Upper lobe of right lung (tissue), 1 donor: Measurements from ENCODE around the gene PRR5L. TPM values are rescaled to one million over a fixed set of nuclear protein-coding genes. Genes with fewer than 3 reads are reported as not detected.
A peak's percentile ranks its signal among the peaks of the same experiment; 100 is the strongest.

Experiments
- ATAC-seq: fragments of 200-7000 bp; cut with Tn5 transposase; one replicate; pipeline ENCODE4 v1.9.1; 2020; ENCODE audit warnings: mild to moderate bottlenecking, moderate library complexity
- DNase-seq: peaks from one replicate; pipeline ENCODE4 v3.0.0-alpha.2; 2020
- H3K27ac ChIP-seq: fragments of 200-600 bp; one replicate; pipeline ENCODE4 v1.8.0; 2022
- H3K27me3 ChIP-seq: fragments of 200-600 bp; one replicate; pipeline ENCODE4 v1.8.0; 2022; ENCODE audit warnings: mild to moderate bottlenecking
- H3K36me3 ChIP-seq: fragments of 200-600 bp; one replicate; pipeline ENCODE4 v1.8.0; 2022
- H3K4me1 ChIP-seq: fragments of 200-600 bp; one replicate; pipeline ENCODE4 v1.8.0; 2022
- H3K4me3 ChIP-seq: fragments of 200-600 bp; one replicate; pipeline ENCODE4 v1.8.0; 2022; ENCODE audit warnings: mild to moderate bottlenecking
- H3K9me3 ChIP-seq: fragments of 200-600 bp; one replicate; pipeline ENCODE4 v1.8.0; 2022
- intact Hi-C: fragments of 100-400 bp; cut with DNase I; formaldehyde crosslinking; loops from one replicate; pipeline ENCODE4 v1.11.0; 2022
- total RNA-seq: library from RNA; stranded (reverse); fragmentation: NEBNext Ultra II Directional; extraction: Animal tissue kit (Norgen Biotek cat#: 25700); gene quantifications from one replicate; pipeline ENCODE4 v1.2.1, GENCODE V29; 2021
- TF ChIP-seq, protein P1 (sequence below): fragments of 200-600 bp; IDR thresholded peaks from one replicate; pipeline ENCODE4 v1.8.0; 2022; ENCODE audit warnings: antibody characterized with exemption
- donor health status: DM: no; HTN: yes; CAD: no; lungs with severe emphysema.

The PRR5L gene
- total RNA-seq, 1 donor from 2014 or later: 24.5 TPM

DNA sequence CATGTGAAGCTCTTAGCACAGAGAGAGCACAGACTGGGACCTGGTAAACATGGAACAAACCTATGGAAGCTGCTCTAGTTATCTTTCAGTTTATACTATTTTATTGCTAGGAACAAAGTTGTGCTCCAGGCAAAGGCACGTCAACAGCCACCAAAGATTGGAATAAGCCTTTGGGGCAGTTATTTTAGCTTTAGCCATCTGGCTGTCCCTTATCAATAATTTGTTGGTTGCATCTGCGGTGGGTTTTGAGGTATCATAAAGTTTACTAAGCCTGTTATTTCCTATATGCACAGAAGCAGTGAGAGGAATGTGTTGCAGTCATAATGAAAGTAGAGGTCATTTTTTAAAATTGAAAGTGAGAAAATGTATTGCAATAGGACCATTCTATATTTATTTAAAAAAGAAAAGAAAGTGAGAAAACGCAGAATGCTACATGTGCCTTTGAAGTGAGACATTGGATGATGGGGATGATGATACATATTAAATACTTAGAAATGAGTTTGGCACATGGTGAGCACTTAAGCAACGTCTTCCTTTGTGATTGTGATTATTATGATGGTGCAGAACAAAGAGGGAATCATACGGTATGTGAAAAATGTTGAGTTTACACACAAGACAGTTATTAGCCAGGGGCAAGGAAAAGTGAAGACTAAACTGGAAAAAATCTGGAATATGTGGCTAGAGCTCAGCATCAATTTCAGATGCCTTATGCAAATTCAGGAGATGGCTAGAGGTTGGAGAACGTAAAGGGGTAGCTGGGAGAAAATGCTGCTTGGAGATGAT lies 58.3 kb downstream of the PRR5L start:
- ATAC-seq: no peak
- no peaks in the 10 kb centered on the region for H3K36me3 ChIP-seq
- no peaks in the 10 kb centered on the region for H3K27me3 ChIP-seq
- H3K27ac ChIP-seq: no peak overlapping the region
- no peak overlapping the region for H3K4me3 ChIP-seq
- TF ChIP-seq, protein P1, sequence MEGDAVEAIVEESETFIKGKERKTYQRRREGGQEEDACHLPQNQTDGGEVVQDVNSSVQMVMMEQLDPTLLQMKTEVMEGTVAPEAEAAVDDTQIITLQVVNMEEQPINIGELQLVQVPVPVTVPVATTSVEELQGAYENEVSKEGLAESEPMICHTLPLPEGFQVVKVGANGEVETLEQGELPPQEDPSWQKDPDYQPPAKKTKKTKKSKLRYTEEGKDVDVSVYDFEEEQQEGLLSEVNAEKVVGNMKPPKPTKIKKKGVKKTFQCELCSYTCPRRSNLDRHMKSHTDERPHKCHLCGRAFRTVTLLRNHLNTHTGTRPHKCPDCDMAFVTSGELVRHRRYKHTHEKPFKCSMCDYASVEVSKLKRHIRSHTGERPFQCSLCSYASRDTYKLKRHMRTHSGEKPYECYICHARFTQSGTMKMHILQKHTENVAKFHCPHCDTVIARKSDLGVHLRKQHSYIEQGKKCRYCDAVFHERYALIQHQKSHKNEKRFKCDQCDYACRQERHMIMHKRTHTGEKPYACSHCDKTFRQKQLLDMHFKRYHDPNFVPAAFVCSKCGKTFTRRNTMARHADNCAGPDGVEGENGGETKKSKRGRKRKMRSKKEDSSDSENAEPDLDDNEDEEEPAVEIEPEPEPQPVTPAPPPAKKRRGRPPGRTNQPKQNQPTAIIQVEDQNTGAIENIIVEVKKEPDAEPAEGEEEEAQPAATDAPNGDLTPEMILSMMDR: no peak
- no peaks in the 10 kb centered on the region for H3K9me3 ChIP-seq
- intact Hi-C loops: no loop called here
- no peaks in the 10 kb centered on the region for H3K4me1 ChIP-seq
- DNase-seq: no peak

DNA sequence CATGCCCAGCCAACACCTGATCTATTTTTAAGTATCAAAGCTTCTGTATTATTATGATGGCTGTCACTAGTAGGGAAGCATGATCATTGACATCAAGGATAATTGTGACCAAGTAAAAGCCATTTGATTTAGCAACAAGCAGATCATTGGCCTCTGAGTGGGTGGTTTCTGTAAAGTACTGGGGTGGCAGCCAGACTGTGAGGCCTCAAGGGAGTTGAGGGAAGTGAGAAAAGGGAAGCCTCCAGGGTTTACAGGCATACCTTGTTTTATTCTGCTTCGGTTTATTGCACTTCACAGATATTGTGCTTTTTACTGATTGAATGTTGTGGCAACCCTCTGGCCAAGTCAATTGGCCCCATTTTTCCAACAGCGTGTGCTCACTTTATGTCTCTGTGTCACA lies 60.1 kb downstream of the PRR5L start:
- Histone ChIP-seq H3K4me1 (no peaks in the 10 kb centered on the region), H3K9me3 (no peaks in the 10 kb centered on the region), H3K27ac (no peak overlapping the region), H3K36me3 (no peaks in the 10 kb centered on the region), H3K27me3 (no peaks in the 10 kb centered on the region), H3K4me3 (no peak overlapping the region)
- ATAC-seq: peak; percentile 90
- TF ChIP-seq, protein P1: no peak
- no peak for DNase-seq
- intact Hi-C loops: no loop called here

DNA sequence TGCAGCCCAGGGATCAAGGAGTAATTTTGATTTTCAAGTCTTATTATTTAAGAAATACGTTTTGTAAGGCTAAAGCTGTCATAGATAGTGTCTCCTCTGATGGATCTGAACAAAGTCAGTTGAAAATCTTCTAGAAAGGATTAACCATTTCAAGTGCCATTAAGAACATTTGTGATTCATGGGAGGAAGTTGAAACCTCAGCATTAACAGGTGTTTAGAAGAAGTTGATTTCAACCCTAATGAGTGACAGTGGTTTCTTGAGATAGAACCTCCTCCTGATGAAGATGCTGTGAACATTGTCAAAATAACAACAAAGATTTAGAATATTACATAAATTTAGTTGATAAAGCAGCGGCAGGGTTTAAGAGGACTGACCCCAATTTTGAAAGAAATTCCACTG lies 61.7 kb downstream of the PRR5L start:
- Histone ChIP-seq H3K27ac (no peak overlapping the region), H3K4me3 (no peak overlapping the region), H3K27me3 (no peaks in the 10 kb centered on the region), H3K36me3 (no peaks in the 10 kb centered on the region), H3K9me3 (no peaks in the 10 kb centered on the region), H3K4me1 (peaks cover 4% of the 10 kb centered on the region)
- intact Hi-C loops: no loop called here
- TF ChIP-seq, protein P1: no peak
- no peak for DNase-seq
- no peak for ATAC-seq

DNA sequence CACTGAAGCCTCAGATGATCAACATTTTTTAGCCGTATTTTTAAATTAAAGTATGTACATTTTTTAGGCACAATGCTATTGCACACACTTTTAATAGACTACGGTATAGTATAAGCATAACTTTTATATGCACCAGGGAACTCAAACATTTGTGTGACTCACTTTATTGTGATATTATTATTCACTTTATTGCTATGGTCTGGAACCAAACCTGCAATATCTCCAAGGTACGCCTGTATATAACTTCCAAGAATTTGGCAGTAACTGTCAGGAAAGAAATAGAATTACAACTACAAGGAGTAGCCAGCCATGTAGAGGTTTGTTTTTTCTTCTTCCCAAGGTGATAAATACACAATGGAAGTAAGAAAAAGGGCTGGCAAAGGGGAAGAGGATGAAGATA lies 62.3 kb downstream of the PRR5L start:
- ATAC-seq (no peak), DNase-seq (no peak)
- intact Hi-C loops: no loop called here
- Histone ChIP-seq H3K4me3 (no peak overlapping the region), H3K9me3 (no peaks in the 10 kb centered on the region), H3K27me3 (no peaks in the 10 kb centered on the region), H3K27ac (no peak overlapping the region), H3K36me3 (no peaks in the 10 kb centered on the region), H3K4me1 (peaks cover 4% of the 10 kb centered on the region)
- TF ChIP-seq, protein P1: no peak

- no peaks in the 10 kb centered on the region for H3K9me3 ChIP-seq
- DNase-seq (no peak), ATAC-seq (no peak)
- no peaks in the 10 kb centered on the region for H3K27me3 ChIP-seq
- H3K4me1 ChIP-seq: peaks cover 4% of the 10 kb centered on the region
- intact Hi-C loops: no loop called here
- no peak overlapping the region for H3K27ac ChIP-seq
- no peaks in the 10 kb centered on the region for H3K36me3 ChIP-seq
- no peak overlapping the region for H3K4me3 ChIP-seq
- TF ChIP-seq, protein P1: no peak
Observed at GRCh38 chr11:36360318-36360717, 64.2 kb downstream of the PRR5L start.
